Natural killer cell (primary cell): Measurements from ENCODE around the gene ZMYND12. TPM values are rescaled to one million over a fixed set of nuclear protein-coding genes. Genes with fewer than 3 reads are reported as not detected.
A peak's percentile ranks its signal among the peaks of the same experiment; 100 is the strongest.

Source experiments
- ATAC-seq, 3 donors: fragments of 150-1000 bp in 2 of 3; fragments of 200-7000 bp in 1 of 3; cut with Tn5 transposase; 1 replicate in 1 of 3; 2 replicates in 2 of 3; pipeline ENCODE4 v1.10.0; 2021; ENCODE audit warnings: mild to moderate bottlenecking in 2 of 3, moderate library complexity in 2 of 3
- DNase-seq, 2 donors: peaks; one replicate each; pipeline versions ENCODE4 v3.0.0 to v3.0.0-alpha.2; 2013 to 2021; ENCODE audit warnings: mixed read lengths in 1 of 2
- H3K27ac ChIP-seq: one replicate; pipeline ENCODE4 v1.5.1; 2013; ENCODE audit warnings: mild to moderate bottlenecking, low read length
- H3K27me3 ChIP-seq: one replicate; pipeline ENCODE4 v1.6.1; 2013; ENCODE audit warnings: low read length; ENCODE audit not compliant: control insufficient read depth, insufficient read depth
- H3K36me3 ChIP-seq: one replicate; pipeline ENCODE4 v1.6.1; 2013; ENCODE audit warnings: low read length; ENCODE audit not compliant: control insufficient read depth, insufficient read depth
- H3K4me1 ChIP-seq: one replicate; pipeline ENCODE4 v1.6.1; 2013; ENCODE audit warnings: low read length; ENCODE audit not compliant: control insufficient read depth, insufficient read depth
- H3K4me3 ChIP-seq: one replicate; pipeline ENCODE4 v1.5.1; 2013; ENCODE audit warnings: low read length
- H3K9me3 ChIP-seq: one replicate; pipeline ENCODE4 v1.6.1; 2013; ENCODE audit warnings: low read length; ENCODE audit not compliant: control insufficient read depth, insufficient read depth
- H3K27ac Mint-ChIP-seq, 2 donors: one replicate each; pipeline ENCODE4 v1.8.0; 2022; ENCODE audit warnings: mild to moderate bottlenecking in 2 of 2, mixed read lengths in 2 of 2, moderate library complexity in 1 of 2
- H3K27me3 Mint-ChIP-seq, 2 donors: one replicate each; pipeline ENCODE4 v1.8.0; 2022; ENCODE audit warnings: low read depth in 2 of 2, mixed read lengths in 2 of 2
- H3K36me3 Mint-ChIP-seq: one replicate; pipeline ENCODE4 v1.8.0; 2022; ENCODE audit warnings: mixed read lengths
- H3K4me1 Mint-ChIP-seq, 2 donors: one replicate each; pipeline ENCODE4 v1.8.0; 2022; ENCODE audit warnings: mixed read lengths in 2 of 2
- H3K4me3 Mint-ChIP-seq: one replicate; pipeline ENCODE4 v1.8.0; 2022; ENCODE audit warnings: mild to moderate bottlenecking, moderate library complexity, mixed read lengths
- H3K9me3 Mint-ChIP-seq, 2 donors: one replicate each; pipeline ENCODE4 v1.8.0; 2022; ENCODE audit warnings: mixed read lengths in 2 of 2
- CTCF ChIP-seq: fragments of 200-600 bp; IDR thresholded peaks from one replicate; pipeline ENCODE4 v1.8.0; 2022; ENCODE audit warnings: antibody characterized with exemption
- WGBS: methylation state at CpG from one replicate; pipeline ENCODE4 v1.1.7; 2013; ENCODE audit warnings: missing lambda C conversion rate; ENCODE audit not compliant: insufficient coverage; 5-methylcytosine and 5-hydroxymethylcytosine counted together
- intact Hi-C: fragments of 100-400 bp; cut with micrococcal nuclease; formaldehyde crosslinking; loops from one replicate; pipeline ENCODE4 v1.14.2; 2022
- total RNA-seq, 4 donors: library from RNA; stranded (reverse); fragments of 120-200 nt in 1 of 4; gene quantifications; one replicate each; pipeline versions ENCODE4 v1.2.3 to v1.2.4, GENCODE V29; 2013 to 2022

The ZMYND12 gene
- total RNA-seq, 3 donors from 2014 or later (not counting 1 experiment from before 2014, with no cell fraction given): 0.47 to 1.1 (median 0.97) TPM

GRCh38 chr1:42461196-42461595 is 5.4 kb upstream of the ZMYND12 start:
- no peaks in the 10 kb centered on the region for H3K27me3 Mint-ChIP-seq
- 100% methylated on average over 2 of the region's 2 CpGs for WGBS
- H3K4me1 Mint-ChIP-seq: peaks cover 38 to 47% of the 10 kb centered on the region in 2 donors
- intact Hi-C loops: loop anchor here (5.0 to 10.0 kb wide), 2 partner anchors 221 to 474 kb away; partner anchors contain the start of gene YBX1
- no peaks in the 10 kb centered on the region for H3K9me3 Mint-ChIP-seq
- no peak for ATAC-seq
- no peak overlapping the region for H3K27ac ChIP-seq
- H3K36me3 Mint-ChIP-seq: peaks cover 16% of the 10 kb centered on the region
- H3K4me3 ChIP-seq: no peak overlapping the region
- no peak for TF ChIP-seq CTCF
- H3K27ac Mint-ChIP-seq: peak overlapping the region in 1 of 2 donors; percentile 56
- H3K4me1 ChIP-seq: peaks cover 24% of the 10 kb centered on the region
- H3K4me3 Mint-ChIP-seq: peak overlapping the region; percentile 25
- H3K27me3 ChIP-seq: no peaks in the 10 kb centered on the region
- peaks cover 32% of the 10 kb centered on the region for H3K36me3 ChIP-seq
- H3K9me3 ChIP-seq: no peaks in the 10 kb centered on the region
- DNase-seq: no peak

DNA sequence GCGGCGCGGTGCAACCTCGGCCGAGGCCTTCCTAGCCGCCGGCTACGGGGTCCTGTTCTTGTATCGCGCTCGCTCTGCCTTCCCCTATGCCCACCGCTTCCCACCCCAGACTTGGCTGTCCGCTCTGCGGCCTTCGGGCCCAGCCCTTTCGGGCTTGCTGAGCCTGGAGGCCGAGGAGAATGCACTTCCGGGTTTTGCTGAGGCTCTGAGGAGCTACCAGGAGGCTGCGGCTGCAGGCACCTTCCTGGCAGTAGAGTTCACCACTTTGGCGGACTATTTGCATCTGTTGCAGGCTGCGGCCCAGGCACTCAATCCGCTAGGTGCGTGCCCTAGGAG is 900 bp upstream of the ZMYND12 start:
- Mint-ChIP-seq H3K4me3 (peak overlapping the region; percentile 94), H3K9me3 (no peaks in the 10 kb centered on the region), H3K27ac (peak overlapping the region; percentile 87 to 95), H3K36me3 (peaks cover 16% of the 10 kb centered on the region), H3K27me3 (no peaks in the 10 kb centered on the region), H3K4me1 (peaks cover 27 to 33% of the 10 kb centered on the region in 2 donors)
- Histone ChIP-seq H3K27me3 (no peaks in the 10 kb centered on the region), H3K4me1 (peaks cover 23% of the 10 kb centered on the region), H3K9me3 (no peaks in the 10 kb centered on the region), H3K4me3 (peak overlapping the region; percentile 89), H3K27ac (peak overlapping the region; percentile 89), H3K36me3 (peaks cover 32% of the 10 kb centered on the region)
- intact Hi-C loops: loop anchor here (2.0 kb wide), 2 partner anchors 122 to 310 kb away; partner anchors contain the start of genes C1orf50, FOXJ3 and P3H1
- WGBS: under 1% methylated on average over 23 of the region's 23 CpGs
- DNase-seq: peak in 1 of 2 donors; percentile 82
- TF ChIP-seq CTCF: no peak
- peak; percentile 46 to 69 (median 47) for ATAC-seq

DNA sequence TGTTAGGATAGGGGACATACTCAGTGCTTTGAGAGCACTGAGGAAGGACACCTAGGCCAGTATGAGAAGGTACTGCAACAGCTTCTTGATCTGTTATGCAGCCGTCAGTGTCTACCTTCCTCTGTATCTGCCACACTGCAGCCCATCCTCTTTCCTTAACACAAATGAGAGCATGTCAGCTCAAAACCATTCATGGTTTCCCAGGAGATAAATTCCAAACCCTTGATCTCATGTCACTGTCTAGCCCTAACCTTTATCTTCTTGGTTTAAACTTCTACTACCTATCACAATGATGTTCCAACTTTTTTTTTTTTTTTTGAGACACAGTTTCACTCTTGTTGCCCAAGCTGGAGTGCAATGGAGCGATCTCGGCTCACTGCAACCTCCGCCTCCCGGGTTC is 1.4 kb downstream of the ZMYND12 start:
- whole genome bisulfite sequencing: 96% methylated on average over 5 of the region's 5 CpGs
- Histone ChIP-seq H3K36me3 (peaks cover 14% of the 10 kb centered on the region), H3K27me3 (peaks cover 5% of the 10 kb centered on the region), H3K9me3 (no peaks in the 10 kb centered on the region), H3K4me3 (no peak overlapping the region), H3K27ac (no peak overlapping the region), H3K4me1 (peaks cover 23% of the 10 kb centered on the region)
- Mint-ChIP-seq H3K27me3 (peaks cover 0 to 7% of the 10 kb centered on the region in 2 donors), H3K9me3 (no peaks in the 10 kb centered on the region), H3K4me1 (peaks cover 23 to 26% of the 10 kb centered on the region in 2 donors), H3K4me3 (peak overlapping the region; percentile 45), H3K36me3 (peaks cover 2% of the 10 kb centered on the region), H3K27ac (peak overlapping the region; percentile 58 to 95)
- TF ChIP-seq CTCF: no peak
- no peak for ATAC-seq
- intact Hi-C loops: no loop called here
- no peak for DNase-seq

- H3K4me1 ChIP-seq: peaks cover 23% of the 10 kb centered on the region
- no peaks in the 10 kb centered on the region for H3K36me3 Mint-ChIP-seq
- peaks cover 0 to 7% of the 10 kb centered on the region in 2 donors for H3K27me3 Mint-ChIP-seq
- no peak for TF ChIP-seq CTCF
- no peaks in the 10 kb centered on the region for H3K9me3 ChIP-seq
- peaks cover 21 to 26% of the 10 kb centered on the region in 2 donors for H3K4me1 Mint-ChIP-seq
- intact Hi-C loops: no loop called here
- ATAC-seq (no peak), DNase-seq (no peak)
- no peak overlapping the region for H3K4me3 ChIP-seq
- peaks cover 5% of the 10 kb centered on the region for H3K27me3 ChIP-seq
- WGBS: 95% methylated on average over 4 of the region's 4 CpGs
- peak overlapping the region in 1 of 2 donors; percentile 58 for H3K27ac Mint-ChIP-seq
- H3K36me3 ChIP-seq: peaks cover 6% of the 10 kb centered on the region
- no peaks in the 10 kb centered on the region for H3K9me3 Mint-ChIP-seq
- no peak overlapping the region for H3K27ac ChIP-seq
- H3K4me3 Mint-ChIP-seq: peak overlapping the region; percentile 13
Observed at GRCh38 chr1:42453386-42453785, 2.4 kb downstream of the ZMYND12 start.
